Thoracic aorta (tissue), 2 donors: ENCODE data around the gene NID2. TPM values are rescaled to one million over a fixed set of nuclear protein-coding genes. Genes with fewer than 3 reads are reported as not detected.

Experiments
- ATAC-seq: fragments of 150-250 bp; one replicate; pipeline ENCODE4 v1.8.0; 2017; ENCODE audit warnings: low read depth; ENCODE audit not compliant: insufficient number of reproducible peaks, low FRiP score
- DNase-seq: peaks from one replicate; pipeline ENCODE4 v3.0.0-alpha.2; 2020; ENCODE audit warnings: low spot score
- H3K27ac ChIP-seq, 2 donors: fragments of 200-600 bp; sonication (generic); 1 replicate in 1 of 2; 2 replicates in 1 of 2; pipeline ENCODE4 v1.5.1; 2016; ENCODE audit warnings: mild to moderate bottlenecking in 2 of 2, moderate library complexity in 2 of 2
- H3K27me3 ChIP-seq: fragments of 200-600 bp; sonication (generic); replicated peaks from 2 replicates; pipeline ENCODE4 v1.6.0; 2016; ENCODE audit warnings: mild to moderate bottlenecking; ENCODE audit not compliant: insufficient read depth
- H3K36me3 ChIP-seq: fragments of 200-600 bp; sonication (generic); one replicate; pipeline ENCODE4 v1.5.1; 2016
- H3K4me1 ChIP-seq, 2 donors: fragments of 200-600 bp; sonication (generic); 1 replicate in 1 of 2; 2 replicates in 1 of 2; pipeline versions ENCODE4 v1.5.1 to v1.6.0; 2016; ENCODE audit warnings: low read depth in 2 of 2, mild to moderate bottlenecking in 1 of 2; ENCODE audit not compliant: control insufficient read depth in 1 of 2
- H3K4me3 ChIP-seq: fragments of 200-600 bp; sonication (generic); 2 replicates; pipeline ENCODE4 v1.5.1; 2016; ENCODE audit warnings: mild to moderate bottlenecking
- H3K9me3 ChIP-seq: fragments of 200-600 bp; sonication (generic); 2 replicates; pipeline ENCODE4 v1.5.1; 2016
- total RNA-seq, 2 donors: library from RNA; depleted of rRNA; stranded (reverse); fragments of >200 nt; gene quantifications; one replicate each; pipeline versions ENCODE4 v1.1.0 to v1.2.3, GENCODE V29; 2016
- TF ChIP-seq, protein P1 (sequence below): fragments of 200-600 bp; sonication (generic); IDR thresholded peaks from one replicate; pipeline ENCODE4 v1.5.1; 2019; ENCODE audit warnings: antibody characterized with exemption

NID2 gene
- total RNA-seq, 2 donors from 2014 or later, result 21.0 to 33.3 TPM

DNA sequence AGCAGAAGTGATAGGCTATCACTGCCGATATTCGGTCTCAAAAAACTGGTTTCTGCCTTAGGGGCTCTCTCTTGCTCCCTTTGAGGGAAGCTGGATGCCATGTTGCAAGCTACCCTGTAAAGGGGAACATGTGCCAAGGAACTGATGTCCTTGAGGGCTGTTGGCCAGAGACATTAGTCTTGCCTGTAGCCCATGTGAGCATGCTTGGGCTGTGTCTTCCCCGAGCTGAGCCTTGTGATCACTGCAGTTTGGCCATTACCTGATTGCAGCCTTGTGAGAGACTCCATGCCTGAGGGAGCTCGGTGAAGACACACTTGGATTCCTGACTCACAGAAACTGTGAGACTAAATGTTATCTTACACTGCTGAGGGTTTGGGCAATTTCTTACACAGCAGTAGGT is 60.7 kb downstream of the NID2 start:
- DNase-seq (no peak), ATAC-seq (no peak)
- TF ChIP-seq, protein P1, sequence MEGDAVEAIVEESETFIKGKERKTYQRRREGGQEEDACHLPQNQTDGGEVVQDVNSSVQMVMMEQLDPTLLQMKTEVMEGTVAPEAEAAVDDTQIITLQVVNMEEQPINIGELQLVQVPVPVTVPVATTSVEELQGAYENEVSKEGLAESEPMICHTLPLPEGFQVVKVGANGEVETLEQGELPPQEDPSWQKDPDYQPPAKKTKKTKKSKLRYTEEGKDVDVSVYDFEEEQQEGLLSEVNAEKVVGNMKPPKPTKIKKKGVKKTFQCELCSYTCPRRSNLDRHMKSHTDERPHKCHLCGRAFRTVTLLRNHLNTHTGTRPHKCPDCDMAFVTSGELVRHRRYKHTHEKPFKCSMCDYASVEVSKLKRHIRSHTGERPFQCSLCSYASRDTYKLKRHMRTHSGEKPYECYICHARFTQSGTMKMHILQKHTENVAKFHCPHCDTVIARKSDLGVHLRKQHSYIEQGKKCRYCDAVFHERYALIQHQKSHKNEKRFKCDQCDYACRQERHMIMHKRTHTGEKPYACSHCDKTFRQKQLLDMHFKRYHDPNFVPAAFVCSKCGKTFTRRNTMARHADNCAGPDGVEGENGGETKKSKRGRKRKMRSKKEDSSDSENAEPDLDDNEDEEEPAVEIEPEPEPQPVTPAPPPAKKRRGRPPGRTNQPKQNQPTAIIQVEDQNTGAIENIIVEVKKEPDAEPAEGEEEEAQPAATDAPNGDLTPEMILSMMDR, result no peak
- Histone ChIP-seq H3K27me3 (no peaks in the 10 kb centered on the region), H3K27ac (no peak overlapping the region), H3K36me3 (peaks cover 44% of the 10 kb centered on the region), H3K9me3 (no peaks in the 10 kb centered on the region), H3K4me3 (no peak overlapping the region), H3K4me1 (peaks cover 2 to 22% of the 10 kb centered on the region in 2 donors)

DNA sequence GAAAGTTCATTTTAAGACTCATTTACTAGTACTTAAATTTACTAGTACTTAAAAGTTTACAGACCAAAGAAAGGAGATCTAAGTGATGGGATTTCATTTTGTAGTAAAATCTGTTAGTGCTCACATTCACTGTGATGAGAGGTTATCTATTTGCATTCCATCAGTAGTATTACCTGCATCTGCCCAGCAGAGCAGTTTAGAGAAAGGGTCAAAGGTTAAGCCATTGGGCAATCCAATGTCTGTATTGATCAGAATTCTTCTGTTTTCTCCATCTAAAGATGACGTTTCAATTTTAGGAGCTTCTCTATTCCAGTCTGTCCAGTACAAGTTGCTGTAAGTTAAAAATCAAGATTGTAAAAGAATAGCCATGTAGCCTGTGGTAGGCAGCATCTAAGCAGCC is 61.2 kb downstream of the NID2 start:
- H3K27ac ChIP-seq, result no peak overlapping the region
- no peak overlapping the region for H3K4me3 ChIP-seq
- H3K36me3 ChIP-seq, result peaks cover 44% of the 10 kb centered on the region
- peaks cover 5 to 22% of the 10 kb centered on the region in 2 donors for H3K4me1 ChIP-seq
- H3K9me3 ChIP-seq, result no peaks in the 10 kb centered on the region
- H3K27me3 ChIP-seq, result no peaks in the 10 kb centered on the region
- ATAC-seq (no peak), DNase-seq (no peak)
- TF ChIP-seq, protein P1, result no peak

DNA sequence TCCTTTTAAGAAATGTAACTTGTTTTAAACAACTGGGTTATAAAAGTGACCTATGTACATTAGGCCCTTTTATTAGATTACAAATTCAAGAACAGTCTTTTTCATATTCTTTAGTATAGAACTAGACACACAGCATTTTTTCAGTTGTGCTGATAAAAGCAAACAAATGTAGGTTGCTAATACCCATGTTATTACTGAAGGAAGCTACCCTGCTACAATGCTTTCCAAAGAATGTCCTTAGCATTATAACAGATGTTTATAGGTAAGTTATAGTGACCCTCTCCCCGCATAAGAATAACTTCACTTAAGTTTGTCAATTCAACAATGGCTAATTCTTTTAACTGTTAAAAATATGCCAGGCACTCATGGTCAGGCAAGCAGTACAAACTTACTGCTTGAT is 61.6 kb downstream of the NID2 start:
- Histone ChIP-seq H3K27ac (no peak overlapping the region), H3K4me3 (no peak overlapping the region), H3K27me3 (no peaks in the 10 kb centered on the region), H3K4me1 (peaks cover 5 to 19% of the 10 kb centered on the region in 2 donors), H3K36me3 (peaks cover 44% of the 10 kb centered on the region), H3K9me3 (no peaks in the 10 kb centered on the region)
- ATAC-seq, result no peak
- TF ChIP-seq, protein P1, result no peak
- DNase-seq, result no peak

DNA sequence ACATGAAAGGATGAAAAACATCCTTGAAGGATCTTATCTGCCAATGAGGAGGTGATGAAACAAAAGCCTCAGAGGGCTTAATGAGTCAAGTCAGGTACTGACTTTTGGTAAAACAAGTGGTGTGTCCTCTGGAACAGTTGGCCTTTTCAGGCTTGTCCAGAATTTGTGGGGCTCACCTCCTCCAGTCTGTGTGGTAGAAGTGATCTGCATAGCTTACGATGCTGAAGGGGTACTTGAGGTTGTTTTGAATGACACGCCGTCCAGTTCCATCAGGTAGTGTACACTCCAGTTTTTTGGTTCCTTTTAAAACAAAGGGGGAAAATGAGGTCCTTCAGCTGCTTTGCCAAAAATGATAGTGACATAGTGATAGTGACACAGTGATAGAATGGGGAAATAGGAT is 62.5 kb downstream of the NID2 start:
- H3K27me3 ChIP-seq, result no peaks in the 10 kb centered on the region
- TF ChIP-seq, protein P1, result no peak
- peaks cover 51% of the 10 kb centered on the region for H3K36me3 ChIP-seq
- no peak overlapping the region for H3K4me3 ChIP-seq
- no peak for ATAC-seq
- H3K27ac ChIP-seq, result no peak overlapping the region
- DNase-seq, result no peak
- no peaks in the 10 kb centered on the region for H3K9me3 ChIP-seq
- peaks cover 5 to 18% of the 10 kb centered on the region in 2 donors for H3K4me1 ChIP-seq

DNA sequence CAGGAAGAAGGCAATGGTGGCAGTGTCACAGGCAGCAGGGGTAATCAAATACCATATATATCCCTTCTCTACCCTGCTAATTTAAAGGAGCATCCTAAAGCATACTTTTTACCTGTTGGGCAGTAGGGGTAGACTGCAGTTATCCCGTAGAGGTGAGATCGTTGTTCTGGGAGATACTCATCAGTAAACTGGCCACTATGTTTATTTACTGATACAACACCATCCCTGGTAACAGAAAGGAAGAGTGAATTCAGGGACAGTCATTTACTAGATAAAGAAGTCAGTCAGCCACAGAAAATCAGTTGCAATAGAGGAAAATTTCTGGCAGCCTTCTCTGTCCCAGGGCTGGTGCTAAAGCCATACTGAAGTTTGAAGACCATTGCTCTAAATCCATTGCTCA is 63.2 kb downstream of the NID2 start:
- H3K4me1 ChIP-seq, result peaks cover 5 to 18% of the 10 kb centered on the region in 2 donors
- ATAC-seq (no peak), DNase-seq (no peak)
- peaks cover 49% of the 10 kb centered on the region for H3K36me3 ChIP-seq
- no peaks in the 10 kb centered on the region for H3K9me3 ChIP-seq
- TF ChIP-seq, protein P1, result no peak
- no peak overlapping the region for H3K27ac ChIP-seq
- H3K4me3 ChIP-seq, result no peak overlapping the region
- no peaks in the 10 kb centered on the region for H3K27me3 ChIP-seq
